DND-41 (cell line): ENCODE results near the gene RAP2C.

ENCODE experiments used
- EZH2 ChIP-seq: IDR thresholded peaks from 3 replicates; pipeline ENCODE4 v1.6.1; 2012; ENCODE audit warnings: borderline replicate concordance, low read depth, mild to moderate bottlenecking, moderate library complexity, low read length, inconsistent platforms; ENCODE audit not compliant: severe bottlenecking
- TF ChIP-seq, protein P1 (sequence below): IDR thresholded peaks from 2 replicates; pipeline ENCODE4 v1.5.1; 2012; ENCODE audit warnings: borderline replicate concordance, low read length, moderate library complexity, mild to moderate bottlenecking; ENCODE audit not compliant: poor library complexity, severe bottlenecking; ENCODE audit errors: extremely low read depth

DNA sequence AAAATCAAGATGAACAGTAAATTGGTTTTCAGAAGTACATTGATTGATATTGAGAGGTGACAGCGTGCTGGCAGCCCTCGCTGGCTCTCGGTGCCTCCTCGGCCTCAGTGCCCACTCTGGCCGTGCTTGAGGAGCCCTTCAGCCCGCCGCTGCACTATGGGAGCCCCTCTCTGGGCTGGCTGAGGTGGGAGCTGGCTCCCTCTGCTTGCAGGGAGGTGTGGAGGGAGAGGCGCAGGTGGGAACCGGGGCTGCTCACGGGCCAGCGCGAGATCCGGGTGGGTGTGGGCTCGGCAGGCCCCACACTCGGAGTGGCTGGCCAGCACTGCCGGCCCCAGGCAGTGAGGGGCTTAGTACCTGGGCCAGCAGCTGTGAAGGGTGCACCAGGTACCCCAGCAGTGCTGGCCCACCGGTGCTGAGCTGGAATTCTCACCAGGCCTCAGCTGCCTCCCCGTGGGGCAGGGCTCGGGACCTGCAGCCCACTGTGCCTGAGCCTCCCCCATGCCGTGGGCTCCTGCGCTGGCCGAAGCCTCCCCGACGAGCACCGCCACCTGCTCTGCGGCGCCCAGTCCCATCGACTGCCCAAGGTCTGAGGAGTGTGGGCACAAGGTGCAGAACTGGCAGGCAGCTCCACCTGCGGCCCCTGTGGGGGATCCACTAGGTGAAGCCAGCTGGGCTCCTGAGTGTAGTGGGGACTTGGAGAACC lies 25.2 kb downstream of the RAP2C start:
- no peak for TF ChIP-seq EZH2
- TF ChIP-seq, protein P1, sequence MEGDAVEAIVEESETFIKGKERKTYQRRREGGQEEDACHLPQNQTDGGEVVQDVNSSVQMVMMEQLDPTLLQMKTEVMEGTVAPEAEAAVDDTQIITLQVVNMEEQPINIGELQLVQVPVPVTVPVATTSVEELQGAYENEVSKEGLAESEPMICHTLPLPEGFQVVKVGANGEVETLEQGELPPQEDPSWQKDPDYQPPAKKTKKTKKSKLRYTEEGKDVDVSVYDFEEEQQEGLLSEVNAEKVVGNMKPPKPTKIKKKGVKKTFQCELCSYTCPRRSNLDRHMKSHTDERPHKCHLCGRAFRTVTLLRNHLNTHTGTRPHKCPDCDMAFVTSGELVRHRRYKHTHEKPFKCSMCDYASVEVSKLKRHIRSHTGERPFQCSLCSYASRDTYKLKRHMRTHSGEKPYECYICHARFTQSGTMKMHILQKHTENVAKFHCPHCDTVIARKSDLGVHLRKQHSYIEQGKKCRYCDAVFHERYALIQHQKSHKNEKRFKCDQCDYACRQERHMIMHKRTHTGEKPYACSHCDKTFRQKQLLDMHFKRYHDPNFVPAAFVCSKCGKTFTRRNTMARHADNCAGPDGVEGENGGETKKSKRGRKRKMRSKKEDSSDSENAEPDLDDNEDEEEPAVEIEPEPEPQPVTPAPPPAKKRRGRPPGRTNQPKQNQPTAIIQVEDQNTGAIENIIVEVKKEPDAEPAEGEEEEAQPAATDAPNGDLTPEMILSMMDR: no peak
